GM18526 (cell line): ENCODE results near the gene ROGDI.

ENCODE experiments used
- POLR2A ChIP-seq: IDR thresholded peaks from 3 replicates; pipeline ENCODE4 v1.6.1; 2011; ENCODE audit not compliant: insufficient read length; ENCODE audit errors: extremely low read depth

ROGDI gene

GRCh38 chr16:4787627-4788482 is 14.6 kb downstream of the ROGDI start, which contains the start of gene SEPTIN12:
Gene SEPTIN12, minus strand, starts transcription at chr16:4788345. Its CDS starts 700 bp downstream, at chr16:4787645.
- no peak for TF ChIP-seq POLR2A

- no peak for TF ChIP-seq POLR2A
These were observed 15.4 kb downstream of the ROGDI start for GRCh38 chr16:4787068-4787467.

GRCh38 chr16:4785758-4786433 is 16.5 kb downstream of the ROGDI start:
- TF ChIP-seq POLR2A: no peak

GRCh38 chr16:4783951-4784336 is 18.5 kb downstream of the ROGDI start:
- TF ChIP-seq POLR2A: no peak

GRCh38 chr16:4783251-4783950 is 19.0 kb downstream of the ROGDI start:
- no peak for TF ChIP-seq POLR2A

GRCh38 chr16:4780235-4780634 is 22.2 kb downstream of the ROGDI start:
- no peak for TF ChIP-seq POLR2A

- TF ChIP-seq POLR2A: no peak
These were observed 24.4 kb downstream of the ROGDI start for GRCh38 chr16:4778050-4778392.

- no peak for TF ChIP-seq POLR2A
These were observed 24.9 kb downstream of the ROGDI start for GRCh38 chr16:4777339-4778049.

GRCh38 chr16:4776141-4776705 is 26.2 kb downstream of the ROGDI start:
- TF ChIP-seq POLR2A: no peak

- no peak for TF ChIP-seq POLR2A
These were observed 27.4 kb downstream of the ROGDI start for GRCh38 chr16:4775005-4775404.

GRCh38 chr16:4772351-4772750 is 30.1 kb downstream of the ROGDI start:
- no peak for TF ChIP-seq POLR2A

GRCh38 chr16:4771646-4772045 is 30.8 kb downstream of the ROGDI start:
- no peak for TF ChIP-seq POLR2A

- TF ChIP-seq POLR2A: no peak
These were observed 33.2 kb downstream of the ROGDI start for GRCh38 chr16:4769306-4769638.

- TF ChIP-seq POLR2A: peak; percentile 87
These were observed 33.7 kb downstream of the ROGDI start for GRCh38 chr16:4768549-4769305.
